COR-L47 (cell line): Measurements from ENCODE around the gene PKDCC.

Source experiments
- DNase-seq: peaks from one replicate; lab custom pipeline; 2025; lab: John Stamatoyannopoulos, UW

PKDCC gene

GRCh38 chr2:42107249-42108042 is 59.6 kb downstream of the PKDCC start:
- DNase-seq: no peak
